GM23338 (cell line): ENCODE results near the gene TSPEAR. TPM values are rescaled to one million over a fixed set of nuclear protein-coding genes. Genes with fewer than 3 reads are reported as not detected.

Experiments
- ATAC-seq: fragments of 200-7000 bp; cut with Tn5 transposase; 3 replicates; pipeline ENCODE4 v1.9.1; 2020
- DNase-seq: peaks from one replicate; pipeline ENCODE4 v3.0.0-alpha.2; 2015; ENCODE audit warnings: low spot score
- H2AFZ ChIP-seq: fragments of 200-600 bp; sonication (generic); 2 replicates; pipeline ENCODE4 v1.8.0; 2016; ENCODE audit warnings: antibody characterized with exemption, mild to moderate bottlenecking, moderate library complexity
- H3F3A ChIP-seq: fragments of 200-600 bp; sonication (generic); replicated peaks from 2 replicates; pipeline ENCODE4 v1.8.0; 2017; ENCODE audit warnings: antibody characterized with exemption, mixed run types, low read depth
- H3K27ac ChIP-seq: fragments of 200-600 bp; sonication (generic); 2 replicates; pipeline ENCODE4 v1.6.1; 2016; ENCODE audit warnings: low read depth
- H3K27me3 ChIP-seq: fragments of 200-600 bp; sonication (generic); 2 replicates; pipeline ENCODE4 v1.8.0; 2016; ENCODE audit warnings: mild to moderate bottlenecking, mixed run types, moderate library complexity; ENCODE audit not compliant: insufficient read depth
- H3K36me3 ChIP-seq: fragments of 200-600 bp; sonication (generic); 2 replicates; pipeline ENCODE4 v1.8.0; 2016; ENCODE audit warnings: mild to moderate bottlenecking; ENCODE audit not compliant: insufficient read depth
- H3K4me1 ChIP-seq: fragments of 200-600 bp; sonication (generic); 2 replicates; pipeline ENCODE4 v1.8.0; 2016; ENCODE audit warnings: mild to moderate bottlenecking, moderate library complexity; ENCODE audit not compliant: insufficient read depth
- H3K4me2 ChIP-seq: fragments of 200-600 bp; sonication (generic); 2 replicates; pipeline ENCODE4 v1.7.1; 2017; ENCODE audit warnings: mixed run types
- H3K4me3 ChIP-seq: fragments of 200-600 bp; sonication (generic); 2 replicates; pipeline ENCODE4 v1.6.1; 2016; ENCODE audit warnings: mixed run types
- H3K79me2 ChIP-seq: fragments of 200-600 bp; sonication (generic); replicated peaks from 2 replicates; pipeline ENCODE4 v1.8.0; 2017; ENCODE audit warnings: mild to moderate bottlenecking; ENCODE audit not compliant: insufficient read depth
- H3K9me2 ChIP-seq: fragments of 200-600 bp; sonication (generic); 2 replicates; pipeline ENCODE4 v1.8.0; 2017; ENCODE audit not compliant: insufficient read depth
- H4K20me1 ChIP-seq: fragments of 200-600 bp; sonication (generic); replicated peaks from 2 replicates; pipeline ENCODE4 v1.8.0; 2017; ENCODE audit warnings: mild to moderate bottlenecking; ENCODE audit not compliant: insufficient read depth
- H3K27ac Mint-ChIP-seq: 2 replicates; pipeline ENCODE4 v1.8.0; 2020; ENCODE audit warnings: inconsistent platforms, mild to moderate bottlenecking, moderate library complexity, mixed read lengths
- H3K27me3 Mint-ChIP-seq: 3 replicates; pipeline ENCODE4 v1.8.0; 2022; ENCODE audit warnings: low read depth, mild to moderate bottlenecking, moderate library complexity, mixed read lengths, inconsistent platforms; ENCODE audit not compliant: insufficient read depth, poor library complexity
- H3K36me3 Mint-ChIP-seq: 3 replicates; pipeline ENCODE4 v1.8.0; 2021; ENCODE audit warnings: low read depth, mild to moderate bottlenecking, inconsistent platforms, moderate library complexity, mixed read lengths
- H3K4me1 Mint-ChIP-seq: 3 replicates; pipeline ENCODE4 v1.8.0; 2020; ENCODE audit warnings: mild to moderate bottlenecking, inconsistent platforms, mixed read lengths
- H3K4me3 Mint-ChIP-seq: 3 replicates; pipeline ENCODE4 v1.8.0; 2021; ENCODE audit warnings: moderate library complexity, mild to moderate bottlenecking, inconsistent platforms, mixed read lengths
- H3K9me3 Mint-ChIP-seq: 3 replicates; pipeline ENCODE4 v1.8.0; 2020; ENCODE audit warnings: moderate library complexity, mild to moderate bottlenecking, inconsistent platforms, mixed read lengths
- CREB1 ChIP-seq: fragments of 250-450 bp; sonication (Bioruptor Pico); IDR thresholded peaks from 2 replicates; pipeline ENCODE4 v1.5.0; 2020; ENCODE audit warnings: low read depth, mild to moderate bottlenecking, moderate library complexity
- ETS1 ChIP-seq: IDR thresholded peaks from 2 replicates; pipeline ENCODE4 v1.6.1; 2016; ENCODE audit warnings: antibody characterized with exemption
- EZH2 ChIP-seq: fragments of 200-600 bp; sonication (generic); IDR thresholded peaks from one replicate; pipeline ENCODE4 v1.8.0; 2017; ENCODE audit warnings: antibody characterized with exemption, mild to moderate bottlenecking, low read depth; ENCODE audit not compliant: unreplicated experiment
- EZH2phosphoT487 ChIP-seq: fragments of 200-600 bp; sonication (generic); IDR thresholded peaks from one replicate; pipeline ENCODE4 v1.8.1; 2018; ENCODE audit warnings: antibody characterized with exemption; ENCODE audit not compliant: unreplicated experiment
- JUNB ChIP-seq: IDR thresholded peaks from one replicate; pipeline ENCODE4 v1.6.1; 2016; ENCODE audit warnings: antibody characterized with exemption; ENCODE audit not compliant: unreplicated experiment
- NANOG ChIP-seq: IDR thresholded peaks from 2 replicates; pipeline ENCODE4 v1.6.1; 2016; ENCODE audit warnings: antibody characterized with exemption, borderline replicate concordance
- POLR2AphosphoS5 ChIP-seq: IDR thresholded peaks from 2 replicates; pipeline ENCODE4 v1.6.1; 2016; ENCODE audit warnings: antibody characterized with exemption, low read depth
- REST ChIP-seq: IDR thresholded peaks from one replicate; pipeline ENCODE4 v1.6.1; 2018; ENCODE audit warnings: antibody characterized with exemption; ENCODE audit not compliant: unreplicated experiment
- STAT1 ChIP-seq: IDR thresholded peaks from one replicate; pipeline ENCODE4 v1.6.1; 2016; ENCODE audit warnings: antibody characterized with exemption; ENCODE audit not compliant: unreplicated experiment
- ZNF114 ChIP-seq: fragments of 250-450 bp; sonication (Bioruptor Pico); IDR thresholded peaks from 2 replicates; pipeline ENCODE4 v1.5.0; 2020; ENCODE audit warnings: mild to moderate bottlenecking, moderate library complexity
- ZNF331 ChIP-seq: fragments of 250-450 bp; sonication (Bioruptor Pico); IDR thresholded peaks from 2 replicates; pipeline ENCODE4 v1.5.0; 2020; ENCODE audit warnings: low read depth, mild to moderate bottlenecking, moderate library complexity
- polyA plus RNA-seq: library from polyadenylated mRNA; unstranded; fragments of >200 nt; fragmentation: Nextera tagmentation; extraction: Ambion mirVana; gene quantifications from 2 replicates; pipeline ENCODE4 v1.2.1, GENCODE V29; 2016
- total RNA-seq: library from RNA; depleted of rRNA; stranded (reverse); fragments of >200 nt; shearing (Covaris generic); gene quantifications from 2 replicates; pipeline ENCODE4 v1.2.3, GENCODE V29; 2014
- TF ChIP-seq, protein P1 (sequence below): fragments of 250-450 bp; sonication (Bioruptor Pico); IDR thresholded peaks from 2 replicates; pipeline ENCODE4 v1.5.0; 2020; ENCODE audit warnings: mild to moderate bottlenecking, moderate library complexity
- TF ChIP-seq, protein P2 (sequence below), 2 experiments: fragments of 200-600 bp in 1 of 2; sonication (generic) in 1 of 2; conservative IDR thresholded peaks; 2 replicates each; pipeline versions ENCODE4 v1.5.1 to v1.6.1; 2016 to 2017; ENCODE audit warnings: antibody characterized with exemption in 2 of 2, low read depth in 2 of 2, mild to moderate bottlenecking in 2 of 2, moderate library complexity in 1 of 2

Gene TSPEAR
- total and polyA plus RNA-seq, 2 experiments from 2014 or later = 0.35 to 0.92 TPM

- H3K79me2 ChIP-seq = peaks cover 2% of the 10 kb centered on the region; the same call in 1 of the 2 replicates
- H2AFZ ChIP-seq = no peak overlapping the region
- no peak overlapping the region for H3K27ac ChIP-seq
- no peak for DNase-seq
- no peak for TF ChIP-seq ZNF331
- TF ChIP-seq EZH2phosphoT487 = no peak
- TF ChIP-seq STAT1 = no peak
- TF ChIP-seq NANOG = no peak
- TF ChIP-seq, protein P1, sequence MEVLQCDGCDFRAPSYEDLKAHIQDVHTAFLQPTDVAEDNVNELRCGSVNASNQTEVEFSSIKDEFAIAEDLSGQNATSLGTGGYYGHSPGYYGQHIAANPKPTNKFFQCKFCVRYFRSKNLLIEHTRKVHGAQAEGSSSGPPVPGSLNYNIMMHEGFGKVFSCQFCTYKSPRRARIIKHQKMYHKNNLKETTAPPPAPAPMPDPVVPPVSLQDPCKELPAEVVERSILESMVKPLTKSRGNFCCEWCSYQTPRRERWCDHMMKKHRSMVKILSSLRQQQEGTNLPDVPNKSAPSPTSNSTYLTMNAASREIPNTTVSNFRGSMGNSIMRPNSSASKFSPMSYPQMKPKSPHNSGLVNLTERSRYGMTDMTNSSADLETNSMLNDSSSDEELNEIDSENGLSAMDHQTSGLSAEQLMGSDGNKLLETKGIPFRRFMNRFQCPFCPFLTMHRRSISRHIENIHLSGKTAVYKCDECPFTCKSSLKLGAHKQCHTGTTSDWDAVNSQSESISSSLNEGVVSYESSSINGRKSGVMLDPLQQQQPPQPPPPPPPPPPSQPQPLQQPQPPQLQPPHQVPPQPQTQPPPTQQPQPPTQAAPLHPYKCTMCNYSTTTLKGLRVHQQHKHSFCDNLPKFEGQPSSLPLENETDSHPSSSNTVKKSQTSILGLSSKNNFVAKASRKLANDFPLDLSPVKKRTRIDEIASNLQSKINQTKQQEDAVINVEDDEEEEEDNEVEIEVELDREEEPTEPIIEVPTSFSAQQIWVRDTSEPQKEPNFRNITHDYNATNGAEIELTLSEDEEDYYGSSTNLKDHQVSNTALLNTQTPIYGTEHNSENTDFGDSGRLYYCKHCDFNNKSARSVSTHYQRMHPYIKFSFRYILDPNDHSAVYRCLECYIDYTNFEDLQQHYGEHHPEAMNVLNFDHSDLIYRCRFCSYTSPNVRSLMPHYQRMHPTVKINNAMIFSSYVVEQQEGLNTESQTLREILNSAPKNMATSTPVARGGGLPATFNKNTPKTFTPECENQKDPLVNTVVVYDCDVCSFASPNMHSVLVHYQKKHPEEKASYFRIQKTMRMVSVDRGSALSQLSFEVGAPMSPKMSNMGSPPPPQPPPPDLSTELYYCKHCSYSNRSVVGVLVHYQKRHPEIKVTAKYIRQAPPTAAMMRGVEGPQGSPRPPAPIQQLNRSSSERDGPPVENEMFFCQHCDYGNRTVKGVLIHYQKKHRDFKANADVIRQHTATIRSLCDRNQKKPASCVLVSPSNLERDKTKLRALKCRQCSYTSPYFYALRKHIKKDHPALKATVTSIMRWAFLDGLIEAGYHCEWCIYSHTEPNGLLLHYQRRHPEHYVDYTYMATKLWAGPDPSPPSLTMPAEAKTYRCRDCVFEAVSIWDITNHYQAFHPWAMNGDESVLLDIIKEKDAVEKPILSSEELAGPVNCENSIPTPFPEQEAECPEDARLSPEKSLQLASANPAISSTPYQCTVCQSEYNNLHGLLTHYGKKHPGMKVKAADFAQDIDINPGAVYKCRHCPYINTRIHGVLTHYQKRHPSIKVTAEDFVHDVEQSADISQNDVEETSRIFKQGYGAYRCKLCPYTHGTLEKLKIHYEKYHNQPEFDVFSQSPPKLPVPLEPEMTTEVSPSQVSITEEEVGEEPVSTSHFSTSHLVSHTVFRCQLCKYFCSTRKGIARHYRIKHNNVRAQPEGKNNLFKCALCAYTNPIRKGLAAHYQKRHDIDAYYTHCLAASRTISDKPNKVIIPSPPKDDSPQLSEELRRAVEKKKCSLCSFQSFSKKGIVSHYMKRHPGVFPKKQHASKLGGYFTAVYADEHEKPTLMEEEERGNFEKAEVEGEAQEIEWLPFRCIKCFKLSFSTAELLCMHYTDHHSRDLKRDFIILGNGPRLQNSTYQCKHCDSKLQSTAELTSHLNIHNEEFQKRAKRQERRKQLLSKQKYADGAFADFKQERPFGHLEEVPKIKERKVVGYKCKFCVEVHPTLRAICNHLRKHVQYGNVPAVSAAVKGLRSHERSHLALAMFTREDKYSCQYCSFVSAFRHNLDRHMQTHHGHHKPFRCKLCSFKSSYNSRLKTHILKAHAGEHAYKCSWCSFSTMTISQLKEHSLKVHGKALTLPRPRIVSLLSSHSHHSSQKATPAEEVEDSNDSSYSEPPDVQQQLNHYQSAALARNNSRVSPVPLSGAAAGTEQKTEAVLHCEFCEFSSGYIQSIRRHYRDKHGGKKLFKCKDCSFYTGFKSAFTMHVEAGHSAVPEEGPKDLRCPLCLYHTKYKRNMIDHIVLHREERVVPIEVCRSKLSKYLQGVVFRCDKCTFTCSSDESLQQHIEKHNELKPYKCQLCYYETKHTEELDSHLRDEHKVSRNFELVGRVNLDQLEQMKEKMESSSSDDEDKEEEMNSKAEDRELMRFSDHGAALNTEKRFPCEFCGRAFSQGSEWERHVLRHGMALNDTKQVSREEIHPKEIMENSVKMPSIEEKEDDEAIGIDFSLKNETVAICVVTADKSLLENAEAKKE (CRISPR knock-in tag) = no peak
- TF ChIP-seq ETS1 = no peak
- no peak for TF ChIP-seq ZNF114 (CRISPR knock-in tag)
- TF ChIP-seq, protein P2, sequence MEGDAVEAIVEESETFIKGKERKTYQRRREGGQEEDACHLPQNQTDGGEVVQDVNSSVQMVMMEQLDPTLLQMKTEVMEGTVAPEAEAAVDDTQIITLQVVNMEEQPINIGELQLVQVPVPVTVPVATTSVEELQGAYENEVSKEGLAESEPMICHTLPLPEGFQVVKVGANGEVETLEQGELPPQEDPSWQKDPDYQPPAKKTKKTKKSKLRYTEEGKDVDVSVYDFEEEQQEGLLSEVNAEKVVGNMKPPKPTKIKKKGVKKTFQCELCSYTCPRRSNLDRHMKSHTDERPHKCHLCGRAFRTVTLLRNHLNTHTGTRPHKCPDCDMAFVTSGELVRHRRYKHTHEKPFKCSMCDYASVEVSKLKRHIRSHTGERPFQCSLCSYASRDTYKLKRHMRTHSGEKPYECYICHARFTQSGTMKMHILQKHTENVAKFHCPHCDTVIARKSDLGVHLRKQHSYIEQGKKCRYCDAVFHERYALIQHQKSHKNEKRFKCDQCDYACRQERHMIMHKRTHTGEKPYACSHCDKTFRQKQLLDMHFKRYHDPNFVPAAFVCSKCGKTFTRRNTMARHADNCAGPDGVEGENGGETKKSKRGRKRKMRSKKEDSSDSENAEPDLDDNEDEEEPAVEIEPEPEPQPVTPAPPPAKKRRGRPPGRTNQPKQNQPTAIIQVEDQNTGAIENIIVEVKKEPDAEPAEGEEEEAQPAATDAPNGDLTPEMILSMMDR (conservative IDR thresholded peaks at IDR 0.05; ENCODE audit: low read depth in 2 of 2) = no peak
- no peak for TF ChIP-seq POLR2AphosphoS5
- no peak for TF ChIP-seq CREB1 (CRISPR knock-in tag)
- TF ChIP-seq EZH2 = no peak
- TF ChIP-seq REST = no peak
- TF ChIP-seq JUNB = no peak
- Mint-ChIP-seq H3K4me1 (peaks cover 24% of the 10 kb centered on the region), H3K9me3 (peaks cover 45% of the 10 kb centered on the region), H3K27ac (no peak overlapping the region), H3K27me3 (peaks cover 5% of the 10 kb centered on the region), H3K4me3 (no peak overlapping the region), H3K36me3 (peaks cover 48% of the 10 kb centered on the region)
- H3F3A ChIP-seq = no peaks in the 10 kb centered on the region
- no peaks in the 10 kb centered on the region for H3K27me3 ChIP-seq
- ATAC-seq = no peak
- peaks cover 6% of the 10 kb centered on the region; the same call in 1 of the 2 replicates for H3K4me1 ChIP-seq
- no peak overlapping the region for H3K4me3 ChIP-seq
- no peak overlapping the region for H3K4me2 ChIP-seq
- no peaks in the 10 kb centered on the region; the same call in 1 of the 2 replicates for H4K20me1 ChIP-seq
- H3K36me3 ChIP-seq = peaks cover 5% of the 10 kb centered on the region; the same call in 1 of the 2 replicates
- no peaks in the 10 kb centered on the region for H3K9me2 ChIP-seq
Observed at GRCh38 chr21:44494418-44494817, 217.0 kb downstream of the TSPEAR start.
